Erythroblast (primary cell): ENCODE measurements around the gene SAMD4A.

Source experiments
- GATA1 ChIP-seq: IDR thresholded peaks from 2 replicates; pipeline ENCODE4 v1.6.1; 2011; ENCODE audit warnings: low read depth, mild to moderate bottlenecking, control low read depth, low read length, moderate library complexity
- POLR2A ChIP-seq: IDR thresholded peaks from 2 replicates; pipeline ENCODE4 v1.6.1; 2011; ENCODE audit warnings: mild to moderate bottlenecking, low read length

GRCh38 chr14:54786838-54787237 is 219.9 kb downstream of the SAMD4A start:
- TF ChIP-seq POLR2A (no peak), GATA1 (no peak)
